ENCODE measurements around the gene AP5S1. TPM values are rescaled to one million over a fixed set of nuclear protein-coding genes. Genes with fewer than 3 reads are reported as not detected.
"Not testable (repeated sequence)": the region's sequence is repeated elsewhere in the genome, so short reads cannot be mapped to it uniquely, and the experiment has no call there.

AP5S1 gene
- polyA plus RNA-seq, 3 donors, result 8.1 to 9.3 (median 8.4) TPM

- peak in 2 of 3 donors; percentile 79 for DNase-seq (ENCODE audit: low read depth in 3 of 3, low spot score in 2 of 3)
These were observed 8.7 kb upstream of the AP5S1 start for GRCh38 chr20:3811467-3812258.

- no peak for DNase-seq (ENCODE audit: low read depth in 3 of 3, low spot score in 2 of 3)
These were observed 8.1 kb upstream of the AP5S1 start for GRCh38 chr20:3812259-3812681.

GRCh38 chr20:3812975-3813847, 7.1 kb upstream of the AP5S1 start:
- DNase-seq (ENCODE audit: low read depth in 3 of 3, low spot score in 2 of 3), result no peak

- DNase-seq (ENCODE audit: low read depth in 3 of 3, low spot score in 2 of 3), result no peak
These were observed 6.3 kb upstream of the AP5S1 start for GRCh38 chr20:3813848-3814581.

- DNase-seq (ENCODE audit: low read depth in 3 of 3, low spot score in 2 of 3), result no peak
These were observed 5.3 kb upstream of the AP5S1 start for GRCh38 chr20:3814928-3815495.

- DNase-seq (ENCODE audit: low read depth in 3 of 3, low spot score in 2 of 3), result no peak
These were observed 4.5 kb upstream of the AP5S1 start for GRCh38 chr20:3815703-3816315.

- no peak for DNase-seq (ENCODE audit: low read depth in 3 of 3, low spot score in 2 of 3)
These were observed 1.9 kb upstream of the AP5S1 start for GRCh38 chr20:3818155-3819151.

GRCh38 chr20:3819411-3820047, 818 bp upstream of the AP5S1 start:
- no peak for DNase-seq (ENCODE audit: low read depth in 3 of 3, low spot score in 2 of 3)

- DNase-seq (ENCODE audit: low read depth in 3 of 3, low spot score in 2 of 3), result no peak
These were observed 767 bp downstream of the AP5S1 start for GRCh38 chr20:3820901-3821727.

GRCh38 chr20:3821996-3822395, 1.6 kb downstream of the AP5S1 start:
- DNase-seq (ENCODE audit: low read depth in 3 of 3, low spot score in 2 of 3), result no peak

- no peak for DNase-seq (ENCODE audit: low read depth in 3 of 3, low spot score in 2 of 3)
These were observed 3.5 kb downstream of the AP5S1 start for GRCh38 chr20:3823881-3824280.

GRCh38 chr20:3825526-3825925, 5.2 kb downstream of the AP5S1 start:
- no peak for DNase-seq (ENCODE audit: low read depth in 3 of 3, low spot score in 2 of 3)

- no peak for DNase-seq (ENCODE audit: low read depth in 3 of 3, low spot score in 2 of 3)
These were observed 6.1 kb downstream of the AP5S1 start for GRCh38 chr20:3826420-3826819.

- DNase-seq (ENCODE audit: low read depth in 3 of 3, low spot score in 2 of 3), result no peak
These were observed 8.5 kb downstream of the AP5S1 start for GRCh38 chr20:3828798-3829197.

- not testable (repeated sequence) for DNase-seq (ENCODE audit: low read depth in 3 of 3, low spot score in 2 of 3)
These were observed 9.5 kb downstream of the AP5S1 start for GRCh38 chr20:3829891-3830290.

GRCh38 chr20:3836132-3836531, 15.8 kb downstream of the AP5S1 start:
- no peak for DNase-seq (ENCODE audit: low read depth in 3 of 3, low spot score in 2 of 3)

- no peak for DNase-seq (ENCODE audit: low read depth in 3 of 3, low spot score in 2 of 3)
These were observed 19.0 kb downstream of the AP5S1 start for GRCh38 chr20:3839328-3839727.

- DNase-seq (ENCODE audit: low read depth in 3 of 3, low spot score in 2 of 3), result not testable (repeated sequence)
These were observed 19.9 kb downstream of the AP5S1 start for GRCh38 chr20:3840201-3840600.

All from right renal cortex interstitium (tissue), 3 donors.